GM12872 (cell line): Measurements from ENCODE around the gene PNKD.

Experiments
- TF ChIP-seq, protein P1 (sequence below): IDR thresholded peaks from 3 replicates; pipeline ENCODE4 v1.5.1; 2011; ENCODE audit warnings: low read depth, mild to moderate bottlenecking, low read length, moderate library complexity; ENCODE audit not compliant: insufficient read depth

PNKD gene

DNA sequence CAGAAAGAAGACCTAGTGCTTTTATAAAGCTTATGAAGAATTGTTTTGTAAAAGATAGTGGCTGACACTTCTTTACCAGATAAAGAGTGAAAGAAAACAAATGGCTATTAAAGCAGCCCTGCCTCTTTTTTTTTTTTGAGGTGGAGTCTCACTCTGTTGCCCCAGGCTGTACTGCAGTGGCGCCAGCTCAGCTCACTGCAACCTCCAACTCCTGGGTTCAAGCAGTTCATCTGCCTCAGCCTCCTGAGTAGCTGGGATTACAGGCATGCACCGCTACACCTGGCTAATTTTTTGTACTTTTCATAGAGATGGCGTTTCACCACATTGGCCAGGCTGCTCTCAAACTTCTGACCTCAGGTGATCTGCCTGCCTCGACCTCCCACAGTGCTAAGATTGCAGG is 40.5 kb upstream of the PNKD start:
- TF ChIP-seq, protein P1, sequence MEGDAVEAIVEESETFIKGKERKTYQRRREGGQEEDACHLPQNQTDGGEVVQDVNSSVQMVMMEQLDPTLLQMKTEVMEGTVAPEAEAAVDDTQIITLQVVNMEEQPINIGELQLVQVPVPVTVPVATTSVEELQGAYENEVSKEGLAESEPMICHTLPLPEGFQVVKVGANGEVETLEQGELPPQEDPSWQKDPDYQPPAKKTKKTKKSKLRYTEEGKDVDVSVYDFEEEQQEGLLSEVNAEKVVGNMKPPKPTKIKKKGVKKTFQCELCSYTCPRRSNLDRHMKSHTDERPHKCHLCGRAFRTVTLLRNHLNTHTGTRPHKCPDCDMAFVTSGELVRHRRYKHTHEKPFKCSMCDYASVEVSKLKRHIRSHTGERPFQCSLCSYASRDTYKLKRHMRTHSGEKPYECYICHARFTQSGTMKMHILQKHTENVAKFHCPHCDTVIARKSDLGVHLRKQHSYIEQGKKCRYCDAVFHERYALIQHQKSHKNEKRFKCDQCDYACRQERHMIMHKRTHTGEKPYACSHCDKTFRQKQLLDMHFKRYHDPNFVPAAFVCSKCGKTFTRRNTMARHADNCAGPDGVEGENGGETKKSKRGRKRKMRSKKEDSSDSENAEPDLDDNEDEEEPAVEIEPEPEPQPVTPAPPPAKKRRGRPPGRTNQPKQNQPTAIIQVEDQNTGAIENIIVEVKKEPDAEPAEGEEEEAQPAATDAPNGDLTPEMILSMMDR = no peak

DNA sequence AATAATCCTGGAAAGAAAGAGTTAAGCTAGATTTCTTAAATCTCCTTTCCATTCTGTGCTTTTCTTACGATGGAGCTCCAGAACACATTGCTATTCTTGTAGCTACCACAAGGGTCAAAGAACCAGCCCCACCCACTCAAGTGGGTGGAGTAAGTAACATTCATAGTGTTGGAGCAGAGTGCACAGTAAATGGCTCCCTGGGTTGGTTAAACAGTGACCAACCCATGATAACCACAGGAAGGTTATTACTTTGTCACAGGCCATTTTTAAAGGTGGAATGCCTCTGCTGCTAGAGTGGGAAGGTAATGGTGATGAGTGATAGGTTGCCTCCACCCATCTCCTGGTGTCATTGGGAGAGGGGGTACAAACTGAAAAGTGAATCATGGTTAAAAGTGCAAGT is 39.4 kb upstream of the PNKD start:
- TF ChIP-seq, protein P1 = peak; percentile 49; the same call in 2 of the 3 replicates

DNA sequence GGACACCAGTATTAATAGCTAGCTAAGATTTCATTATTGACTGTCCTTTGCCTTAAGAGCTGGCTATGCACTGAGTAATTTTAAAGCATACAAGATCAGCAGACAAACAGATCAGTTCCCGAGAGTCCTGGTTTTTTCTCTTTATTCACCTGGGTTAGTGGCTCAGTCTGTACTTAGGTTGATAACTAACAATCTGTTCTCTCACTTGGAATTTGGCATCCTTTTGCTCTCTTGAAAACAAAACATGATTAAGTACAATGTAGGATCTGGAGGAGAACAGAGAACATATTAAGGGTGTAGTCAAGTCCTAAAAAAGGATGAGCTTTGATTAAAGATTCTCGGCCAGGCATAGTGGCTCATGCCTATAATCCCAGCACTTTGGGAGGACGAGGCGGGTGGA is 36.8 kb upstream of the PNKD start:
- TF ChIP-seq, protein P1 = no peak

DNA sequence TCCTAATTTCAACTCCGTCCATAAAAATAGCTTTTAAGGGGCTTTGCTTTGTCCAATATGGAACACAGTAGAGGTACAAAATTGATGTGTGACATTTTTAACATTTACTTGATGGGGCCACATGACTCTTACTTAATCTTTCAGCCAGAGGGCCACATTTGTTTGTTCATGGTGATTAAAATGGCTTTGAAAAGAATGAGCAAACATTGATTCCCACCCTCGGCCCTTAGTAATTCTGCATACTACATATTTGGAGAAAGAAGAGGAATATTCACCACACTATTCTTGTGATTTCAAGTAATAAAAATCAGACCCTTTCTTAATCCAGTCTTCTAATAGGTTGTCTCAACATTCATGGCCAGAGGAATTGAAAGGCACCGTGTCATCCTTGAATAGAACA is 35.8 kb upstream of the PNKD start:
- TF ChIP-seq, protein P1 = no peak

DNA sequence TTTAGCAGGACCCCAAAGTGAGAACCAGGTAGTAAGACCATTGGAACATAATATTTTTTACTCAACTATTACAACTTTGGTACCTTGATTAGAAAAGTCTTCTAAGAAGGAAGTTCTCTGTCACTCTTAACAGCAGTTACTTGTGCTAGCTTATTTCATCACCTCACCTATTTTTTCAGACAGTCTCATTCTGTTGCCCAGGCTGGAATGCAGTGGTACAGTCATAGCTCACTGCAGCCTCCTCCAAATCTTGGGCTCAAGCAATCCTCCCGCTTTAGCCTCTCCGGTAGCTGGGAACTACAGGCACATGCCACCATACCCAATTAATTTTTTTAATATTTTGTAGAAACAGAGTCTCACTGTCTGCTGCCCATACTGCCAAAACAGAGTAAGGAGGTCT is 35.3 kb upstream of the PNKD start:
- TF ChIP-seq, protein P1 = no peak

DNA sequence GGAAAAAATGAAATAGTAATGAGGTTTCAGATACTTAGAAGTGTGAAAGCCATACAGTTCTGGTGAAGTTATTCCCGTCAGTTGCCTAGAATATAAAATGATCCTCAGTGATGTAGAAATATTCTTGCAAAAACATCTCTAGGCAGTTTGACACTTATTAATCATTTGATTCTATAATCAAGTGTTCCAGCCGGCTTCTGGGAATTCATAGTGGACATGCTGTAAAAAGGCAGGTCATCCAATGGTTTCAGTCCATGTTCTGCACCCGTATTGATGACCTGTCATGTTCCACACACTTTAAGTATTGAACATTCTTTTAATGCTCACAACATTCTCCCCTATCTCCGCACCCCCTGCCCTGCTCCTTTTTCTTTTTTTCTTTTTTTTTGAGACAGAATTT is 33.5 kb upstream of the PNKD start:
- TF ChIP-seq, protein P1 = no peak

DNA sequence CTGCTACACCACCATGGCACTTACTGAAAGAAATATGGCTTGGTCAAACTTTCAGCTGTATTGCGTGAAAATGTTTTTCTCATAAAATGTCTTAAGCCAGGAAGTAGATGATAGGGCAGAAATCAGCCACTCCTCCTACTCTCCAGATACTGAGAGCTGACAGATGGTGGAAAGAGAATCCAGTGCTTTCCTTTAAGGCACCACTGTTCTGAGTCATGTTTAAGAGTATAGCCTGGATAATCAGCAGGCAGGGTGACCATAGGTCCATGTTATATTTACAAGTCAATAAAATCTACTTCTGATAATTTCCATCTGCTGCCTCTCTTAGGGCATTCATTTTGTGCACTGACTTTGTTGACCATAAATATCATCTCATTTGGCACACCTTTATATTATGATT is 31.4 kb upstream of the PNKD start:
- TF ChIP-seq, protein P1 = no peak

DNA sequence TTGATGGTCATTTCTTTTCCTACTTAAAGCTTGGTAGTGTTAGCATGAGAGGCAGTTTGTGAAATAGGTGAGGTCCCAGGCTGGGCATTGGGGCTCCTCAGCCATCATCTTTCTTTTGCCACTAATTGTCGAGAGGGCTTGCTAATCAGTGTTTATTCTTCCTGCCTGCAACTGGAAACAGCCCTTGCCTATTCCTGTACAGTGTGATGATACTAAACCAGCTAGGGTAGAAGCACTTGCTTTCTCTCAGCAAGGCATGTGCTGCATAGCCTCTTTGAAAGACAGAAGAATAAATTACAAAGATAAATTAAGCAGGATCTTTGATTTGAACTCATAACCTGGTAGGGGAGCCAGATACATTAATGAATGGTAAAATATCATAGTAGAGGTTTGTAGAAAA is 26.1 kb upstream of the PNKD start:
- TF ChIP-seq, protein P1 = no peak
